ENCODE results near the gene SUSD4. TPM values are rescaled to one million over a fixed set of nuclear protein-coding genes. Genes with fewer than 3 reads are reported as not detected.

The SUSD4 gene
- total and polyA plus RNA-seq, 2 of the 4 experiments (the other 2 are of a cell fraction), result 1.8 to 2.7 TPM

- no peak overlapping the region for H4K8ac ChIP-seq (ENCODE audit: low read depth in 2 of 2, low read length in 2 of 2)
- 0 out of 2 replicates have a peak overlapping the region, but pooled peaks have one; percentile 8 for H3K14ac ChIP-seq (replicated peaks; ENCODE audit: low read depth, low read length)
- H2AFZ ChIP-seq (replicated peaks; ENCODE audit: low read length, poor library complexity), result peak overlapping the region; percentile 17
- H2AK9ac ChIP-seq (replicated peaks; ENCODE audit: low read depth, low read length, poor library complexity), result no peak overlapping the region
- H3K79me1 ChIP-seq (ENCODE audit: low read depth in 1 of 2, low read length in 2 of 2), result peaks cover 0 to 3% of the 10 kb centered on the region in 2 experiments; a peak in 1 of 4 replicates
- peak overlapping the region; percentile 44; the same call in 1 of the 2 replicates for H2BK120ac ChIP-seq (ENCODE audit: low read depth, low read length)
- no peak overlapping the region for H4K5ac ChIP-seq (ENCODE audit: low read depth, low read length)
- peak overlapping the region; percentile 16; the same call in 1 of the 2 replicates for H2AK5ac ChIP-seq (ENCODE audit: low read depth, low read length)
- no peak overlapping the region for H4K91ac ChIP-seq (ENCODE audit: insufficient read depth, low read depth, low read length)
- BruUV-seq (replicated peaks), result no TSS peak
- DNase-seq, result no peak
- H3K27me3 ChIP-seq (ENCODE audit: control insufficient read depth, insufficient read depth, low read length), result no peaks in the 10 kb centered on the region; the same call in 1 of the 2 replicates
- TF ChIP-seq CHD1 (IDR thresholded peaks at IDR 0.05; ENCODE audit: low read depth, low read length) (no peak), ELK1 (IDR thresholded peaks at IDR 0.05; ENCODE audit: borderline replicate concordance, low read depth, low read length) (no peak)
- 100% methylated on average over 1 of the region's 2 CpGs; no CpG with 5 or more reads in 1 of the 2 experiments for WGBS, 2 experiments (ENCODE audit: extremely low coverage in 2 of 2, insufficient read length in 1 of 2)
- H2BK15ac ChIP-seq (ENCODE audit: low read depth, low read length), result peak overlapping the region; percentile 27; the same call in 2 of the 3 replicates
- H3K9ac ChIP-seq (ENCODE audit: low read depth, low read length), result no peak overlapping the region
- H3K56ac ChIP-seq (ENCODE audit: extremely low read depth, insufficient read depth, low read length), result no peak overlapping the region
- dilution Hi-C loops (cut with HindIII; ENCODE audit: low sequenced_read_pairs, unreplicated experiment), result no loop called here
- no peak overlapping the region for H3K27ac ChIP-seq (ENCODE audit: insufficient read depth, low read length)
- ChIA-PET POLR2A (ENCODE audit: unreplicated experiment) (no interaction called here), CTCF (no interaction called here)
- no peak overlapping the region for H3K18ac ChIP-seq (ENCODE audit: low read depth, low read length)
- in situ Hi-C loops (cut with MboI; ENCODE audit: low sequenced_read_pairs), result no loop called here
- 0 out of 2 replicates have a peak overlapping the region, but pooled peaks have one; percentile 4 for H2BK20ac ChIP-seq (ENCODE audit: low read depth, low read length)
- H3K9me3 ChIP-seq (ENCODE audit: control insufficient read depth, insufficient read depth, low read length), result no peaks in the 10 kb centered on the region
- no peak overlapping the region for H3K23ac ChIP-seq (ENCODE audit: low read depth, low read length)
- no peak overlapping the region for H3K4me3 ChIP-seq (ENCODE audit: insufficient read depth, low read depth, low read length)
- no peak overlapping the region for H3K4me2 ChIP-seq (ENCODE audit: low read depth, low read length)
- intact Hi-C loops (cut with micrococcal nuclease), result no loop called here
- H3K4ac ChIP-seq (ENCODE audit: low read depth, low read length), result no peak overlapping the region
- peaks cover 24% of the 10 kb centered on the region for H3K9me1 ChIP-seq (ENCODE audit: insufficient read depth, low read length)
- peak overlapping the region; percentile 25 for H2BK5ac ChIP-seq (ENCODE audit: low read depth, low read length, poor library complexity, severe bottlenecking)
- no peaks in the 10 kb centered on the region for H3K36me3 ChIP-seq (ENCODE audit: control insufficient read depth, insufficient read depth, low read length)
- ATAC-seq (ENCODE audit: low read depth), result no peak
- no peaks in the 10 kb centered on the region for H4K20me1 ChIP-seq (ENCODE audit: insufficient read depth, low read length)
- peaks cover 13% of the 10 kb centered on the region for H3K4me1 ChIP-seq (ENCODE audit: control insufficient read depth, insufficient read depth, low read length)
Measured at GRCh38 chr1:223228201-223228600, 135.8 kb downstream of the SUSD4 start.
